Measurements from ENCODE around the gene SLC25A34.

SLC25A34 gene

DNA sequence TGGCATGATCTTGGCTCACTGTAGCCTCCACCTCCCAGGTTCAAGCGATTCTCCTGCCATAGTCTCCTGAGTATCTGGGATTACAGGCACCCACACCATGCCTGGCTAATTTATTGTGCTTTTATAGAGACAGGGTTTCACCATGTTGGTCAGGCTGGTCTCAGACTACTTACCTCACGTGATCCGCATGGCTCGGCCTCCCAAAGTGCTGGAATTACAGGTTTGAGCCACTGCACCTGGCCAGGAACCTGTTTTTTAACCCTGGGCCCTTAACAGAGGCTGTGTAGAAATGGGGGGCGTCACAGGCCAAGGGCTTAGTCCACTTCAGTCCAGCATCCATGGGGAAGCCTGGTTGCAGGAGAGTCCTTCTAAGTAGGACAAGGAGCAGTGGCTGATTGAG, 31.9 kb downstream of the SLC25A34 start:
- TF ChIP-seq, protein P1, sequence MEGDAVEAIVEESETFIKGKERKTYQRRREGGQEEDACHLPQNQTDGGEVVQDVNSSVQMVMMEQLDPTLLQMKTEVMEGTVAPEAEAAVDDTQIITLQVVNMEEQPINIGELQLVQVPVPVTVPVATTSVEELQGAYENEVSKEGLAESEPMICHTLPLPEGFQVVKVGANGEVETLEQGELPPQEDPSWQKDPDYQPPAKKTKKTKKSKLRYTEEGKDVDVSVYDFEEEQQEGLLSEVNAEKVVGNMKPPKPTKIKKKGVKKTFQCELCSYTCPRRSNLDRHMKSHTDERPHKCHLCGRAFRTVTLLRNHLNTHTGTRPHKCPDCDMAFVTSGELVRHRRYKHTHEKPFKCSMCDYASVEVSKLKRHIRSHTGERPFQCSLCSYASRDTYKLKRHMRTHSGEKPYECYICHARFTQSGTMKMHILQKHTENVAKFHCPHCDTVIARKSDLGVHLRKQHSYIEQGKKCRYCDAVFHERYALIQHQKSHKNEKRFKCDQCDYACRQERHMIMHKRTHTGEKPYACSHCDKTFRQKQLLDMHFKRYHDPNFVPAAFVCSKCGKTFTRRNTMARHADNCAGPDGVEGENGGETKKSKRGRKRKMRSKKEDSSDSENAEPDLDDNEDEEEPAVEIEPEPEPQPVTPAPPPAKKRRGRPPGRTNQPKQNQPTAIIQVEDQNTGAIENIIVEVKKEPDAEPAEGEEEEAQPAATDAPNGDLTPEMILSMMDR (IDR thresholded peaks at IDR 0.05) = no peak

DNA sequence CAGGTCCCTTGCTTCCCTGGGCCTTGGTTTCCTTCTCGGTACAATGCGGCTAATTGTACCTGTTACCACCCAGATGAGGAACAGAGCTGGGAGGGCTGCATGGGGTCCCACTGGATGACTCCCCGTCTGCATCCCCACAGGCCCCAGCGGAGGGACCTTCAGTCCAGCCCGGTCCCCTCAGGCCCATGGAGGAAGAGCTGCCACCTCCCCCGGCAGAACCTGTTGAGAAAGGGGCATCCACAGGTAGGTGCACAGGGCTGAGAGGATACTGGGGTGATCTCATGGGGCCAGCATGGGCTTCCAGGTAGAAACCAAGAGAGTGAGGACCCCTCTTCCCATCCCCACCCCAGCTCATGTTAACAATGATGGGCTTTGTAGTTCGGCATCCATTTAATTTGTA, 32.3 kb downstream of the SLC25A34 start:
- TF ChIP-seq, protein P1 (IDR thresholded peaks at IDR 0.05) = no peak

DNA sequence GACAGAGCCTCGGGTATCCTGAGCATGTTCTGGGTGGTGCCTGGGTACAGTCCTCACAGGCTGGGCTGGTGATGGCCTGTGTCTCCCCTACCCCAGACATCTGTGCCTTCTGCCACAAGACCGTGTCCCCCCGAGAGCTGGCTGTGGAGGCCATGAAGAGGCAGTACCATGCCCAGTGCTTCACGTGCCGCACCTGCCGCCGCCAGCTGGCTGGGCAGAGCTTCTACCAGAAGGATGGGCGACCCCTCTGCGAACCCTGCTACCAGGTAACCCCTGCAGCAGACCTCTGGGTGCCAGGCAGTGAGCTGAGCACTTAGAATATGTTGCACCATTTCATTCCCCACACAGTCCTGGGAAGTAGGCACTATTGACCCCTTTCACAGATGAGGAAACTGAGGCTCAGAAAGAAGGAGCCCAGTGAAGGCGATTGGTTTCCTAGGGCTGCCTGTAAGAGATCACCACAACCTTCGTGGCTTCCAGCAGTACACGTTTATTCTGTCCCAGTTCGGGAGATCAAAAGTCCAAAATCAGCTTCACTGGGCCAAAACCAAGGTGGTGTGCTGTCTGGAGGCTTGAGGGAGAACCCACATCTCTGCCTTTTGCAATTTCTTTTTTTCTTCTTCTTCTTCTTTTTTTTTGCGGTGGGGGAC, 34.4 kb downstream of the SLC25A34 start:
- TF ChIP-seq, protein P1 (IDR thresholded peaks at IDR 0.05) = no peak

DNA sequence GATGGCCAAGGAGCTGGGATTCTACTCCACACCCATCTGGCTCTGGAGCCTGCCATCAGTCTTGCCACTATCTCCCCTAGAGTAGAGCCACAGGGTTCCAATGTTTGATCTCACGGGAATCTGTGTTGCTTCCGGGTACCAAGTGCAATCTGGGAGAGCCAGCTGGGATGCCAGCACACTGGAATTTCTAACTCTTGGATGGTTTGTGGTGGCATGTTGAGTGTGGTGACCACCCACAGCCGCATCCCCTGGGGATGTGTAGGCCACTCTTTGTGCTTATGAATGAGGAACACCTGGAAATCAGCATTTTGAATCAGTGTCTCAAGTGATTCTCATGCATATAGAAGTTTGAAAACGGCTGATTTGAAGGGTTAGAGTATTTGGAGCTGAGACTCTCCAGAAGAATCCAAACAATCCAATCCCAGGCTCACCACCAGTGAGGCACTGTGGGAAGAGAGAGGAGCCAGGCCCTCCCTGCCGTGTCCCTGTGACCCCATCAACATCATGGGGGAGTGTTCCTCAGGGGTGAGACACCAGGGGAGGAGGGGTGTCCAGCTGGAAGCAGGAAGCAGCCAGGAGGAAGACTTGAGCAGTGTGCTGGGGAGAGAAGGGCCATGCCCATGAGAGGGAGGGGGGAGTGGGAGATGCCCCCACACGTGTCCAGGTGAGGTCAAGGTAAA, 35.9 kb downstream of the SLC25A34 start:
- TF ChIP-seq, protein P1 (IDR thresholded peaks at IDR 0.05) = no peak

DNA sequence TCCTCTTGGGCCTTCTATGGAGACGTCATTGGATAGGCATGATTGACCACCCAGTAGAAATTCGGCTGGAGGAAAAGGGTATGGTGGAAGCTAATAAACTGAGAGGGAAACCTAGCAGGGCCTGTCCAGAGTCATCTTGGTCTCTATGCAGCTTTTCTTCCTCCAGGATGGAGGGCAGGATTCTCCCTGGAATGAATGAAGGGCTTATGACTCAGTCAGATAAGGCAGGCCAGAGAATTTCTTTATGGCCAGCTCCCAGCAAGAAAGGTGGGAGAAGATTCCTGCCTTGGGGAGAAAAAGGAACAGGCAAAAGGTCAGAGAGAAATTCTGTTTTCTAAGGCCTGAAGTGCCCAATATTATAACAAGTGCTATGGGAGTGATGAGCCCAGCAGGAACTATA, 39.6 kb downstream of the SLC25A34 start:
- TF ChIP-seq, protein P1 (IDR thresholded peaks at IDR 0.05) = no peak

DNA sequence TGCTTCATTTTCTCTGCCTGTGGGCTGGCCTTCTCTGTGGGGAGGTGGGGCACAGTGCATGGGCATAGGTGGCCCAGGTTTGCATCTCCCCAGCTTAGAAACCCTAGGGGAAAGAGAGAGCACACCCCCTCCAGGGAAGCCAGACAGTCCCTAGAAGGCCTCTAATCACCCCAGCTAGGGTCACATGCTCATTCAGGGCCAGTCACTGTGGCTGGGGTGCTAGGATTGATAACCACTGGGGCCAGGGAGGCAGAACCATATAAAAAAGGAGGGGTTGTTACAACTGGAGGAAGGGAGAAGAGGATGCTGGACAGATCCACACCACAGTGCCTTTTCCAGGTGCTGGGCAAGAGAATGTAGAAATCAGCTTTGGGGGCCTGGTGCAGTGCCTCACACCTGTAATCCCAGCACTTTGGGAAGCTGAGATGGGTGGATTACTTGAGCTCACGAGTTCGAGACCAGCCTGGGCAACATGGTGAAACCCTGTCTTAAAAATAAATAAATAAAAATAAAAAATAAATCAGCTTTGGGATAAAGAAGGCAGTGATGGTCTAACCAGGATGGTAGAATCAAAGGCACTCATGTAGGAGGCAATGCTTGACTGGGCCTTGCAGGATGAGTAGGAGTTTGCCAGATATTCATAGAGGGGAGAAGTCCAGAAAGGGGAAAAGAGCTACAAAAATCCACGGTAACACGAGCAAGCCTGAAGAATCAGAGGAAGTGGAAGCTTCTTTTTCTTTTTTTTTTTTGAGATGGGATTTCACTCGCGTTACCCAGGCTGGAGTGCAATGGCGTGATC, 42.0 kb downstream of the SLC25A34 start:
- TF ChIP-seq, protein P1 (IDR thresholded peaks at IDR 0.05) = no peak

DNA sequence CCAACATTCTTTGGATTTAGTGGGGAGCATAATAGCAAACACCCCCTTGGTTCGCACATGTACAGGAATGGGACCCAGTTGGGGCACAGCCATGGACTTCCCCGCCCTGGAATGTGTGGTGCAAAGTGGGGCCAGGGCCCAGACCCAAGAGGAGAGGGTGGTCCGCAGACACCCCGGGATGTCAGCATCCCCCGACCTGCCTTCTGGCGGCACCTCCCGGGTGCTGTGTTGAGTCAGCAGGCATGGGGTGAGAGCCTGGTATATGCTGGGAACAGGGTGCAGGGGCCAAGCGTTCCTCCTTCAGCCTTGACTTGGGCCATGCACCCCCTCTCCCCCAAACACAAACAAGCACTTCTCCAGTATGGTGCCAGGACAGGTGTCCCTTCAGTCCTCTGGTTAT, 49.6 kb downstream of the SLC25A34 start:
- TF ChIP-seq, protein P1 (IDR thresholded peaks at IDR 0.05) = no peak
